CD8-positive, alpha-beta memory T cell (primary cell): ENCODE measurements around the gene SRSF1. TPM values are rescaled to one million over a fixed set of nuclear protein-coding genes. Genes with fewer than 3 reads are reported as not detected.

Experiments
- CTCF ChIA-PET: fragments of 350-600 bp; sonication (Branson Sonifier 250); formaldehyde crosslinking; loops from one replicate; lab custom pipeline; 2021; ENCODE audit warnings: antibody characterized with exemption; lab: Charles Lee
- POLR2A ChIA-PET: fragments of 350-600 bp; sonication (Branson Sonifier 250); formaldehyde crosslinking; loops from one replicate; lab custom pipeline; 2021; ENCODE audit warnings: antibody characterized with exemption; lab: Charles Lee
- DNase-seq, 5 donors: peaks; one replicate each; pipeline versions ENCODE4 v3.0.0 to v3.0.0-alpha.2; 2020 to 2022; ENCODE audit warnings: mixed read lengths in 1 of 5
- H3K27ac ChIP-seq: one replicate; pipeline ENCODE4 v1.7.0; 2013; ENCODE audit warnings: low read depth, mild to moderate bottlenecking, low read length, moderate library complexity
- H3K27me3 ChIP-seq: 2 replicates; pipeline ENCODE4 v1.7.0; 2013; ENCODE audit warnings: low read length, mild to moderate bottlenecking; ENCODE audit not compliant: insufficient read depth, poor library complexity, severe bottlenecking
- H3K36me3 ChIP-seq: 2 replicates; pipeline ENCODE4 v1.7.0; 2013; ENCODE audit warnings: mild to moderate bottlenecking, low read length, moderate library complexity; ENCODE audit not compliant: insufficient read depth
- H3K4me1 ChIP-seq: 2 replicates; pipeline ENCODE4 v1.7.0; 2013; ENCODE audit warnings: mild to moderate bottlenecking, low read length, moderate library complexity; ENCODE audit not compliant: insufficient read depth
- H3K4me3 ChIP-seq: 2 replicates; pipeline ENCODE4 v1.7.0; 2013; ENCODE audit warnings: mild to moderate bottlenecking, low read length
- H3K9me3 ChIP-seq: 2 replicates; pipeline ENCODE4 v1.7.0; 2013; ENCODE audit warnings: mild to moderate bottlenecking, low read length
- H3K27ac Mint-ChIP-seq, 8 donors: one replicate each; pipeline ENCODE4 v1.8.0; 2020 to 2021; ENCODE audit warnings: mixed read lengths in 8 of 8, mild to moderate bottlenecking in 6 of 8, inconsistent platforms in 3 of 8, moderate library complexity in 3 of 8
- H3K27me3 Mint-ChIP-seq, 2 donors: one replicate each; pipeline ENCODE4 v1.8.0; 2020 to 2021; ENCODE audit warnings: mixed read lengths in 2 of 2, mild to moderate bottlenecking in 1 of 2, moderate library complexity in 1 of 2
- H3K36me3 Mint-ChIP-seq, 3 donors: one replicate each; pipeline ENCODE4 v1.8.0; 2020 to 2021; ENCODE audit warnings: mixed read lengths in 3 of 3, inconsistent platforms in 1 of 3, mild to moderate bottlenecking in 1 of 3
- H3K4me1 Mint-ChIP-seq, 3 donors: one replicate each; pipeline ENCODE4 v1.8.0; 2020 to 2021; ENCODE audit warnings: mixed read lengths in 3 of 3, inconsistent platforms in 1 of 3, mild to moderate bottlenecking in 1 of 3
- H3K4me3 Mint-ChIP-seq, 7 donors: one replicate each; pipeline ENCODE4 v1.8.0; 2020 to 2021; ENCODE audit warnings: mixed read lengths in 7 of 7, mild to moderate bottlenecking in 6 of 7, moderate library complexity in 4 of 7, inconsistent platforms in 2 of 7
- H3K9me3 Mint-ChIP-seq, 5 donors: one replicate each; pipeline ENCODE4 v1.8.0; 2020 to 2022; ENCODE audit warnings: mixed read lengths in 5 of 5, mild to moderate bottlenecking in 3 of 5, moderate library complexity in 2 of 5, inconsistent platforms in 1 of 5
- polyA plus RNA-seq: library from polyadenylated mRNA; unstranded; fragments of 300-500 nt; fragmentation: Illumina TruSeq; gene quantifications from one replicate; pipeline ENCODE4 v1.2.3, GENCODE V29; 2021
- total RNA-seq, 2 experiments: library from RNA; stranded (reverse); gene quantifications; one replicate each; pipeline ENCODE4 v1.2.3, GENCODE V29; 2021

The SRSF1 gene
- total and polyA plus RNA-seq, 3 experiments from 2014 or later, result 50.6 to 492 (median 469) TPM

GRCh38 chr17:57994436-57994835, 12.6 kb downstream of the SRSF1 start:
- POLR2A ChIA-PET, result no interaction called here
- DNase-seq, result no peak
- H3K4me1 Mint-ChIP-seq, result peaks cover 29 to 47% (median 38%) of the 10 kb centered on the region in 3 donors
- CTCF ChIA-PET, result interaction anchor here (1.6 to 7.5 kb wide), 3 partner anchors 8 to 102 kb away, joined by 3 to 53 read pairs (median 4); no protein-coding TSS in a partner anchor
- H3K27ac Mint-ChIP-seq, result peak overlapping the region in 7 of 8 donors; percentile 18 to 92 (median 75)
- H3K27me3 Mint-ChIP-seq, result no peaks in the 10 kb centered on the region
- Histone ChIP-seq H3K36me3 (no peaks in the 10 kb centered on the region), H3K4me3 (no peak overlapping the region), H3K9me3 (no peaks in the 10 kb centered on the region), H3K27me3 (no peaks in the 10 kb centered on the region), H3K27ac (no peak overlapping the region), H3K4me1 (peaks cover 27% of the 10 kb centered on the region)
- H3K4me3 Mint-ChIP-seq, result no peak overlapping the region
- no peaks in the 10 kb centered on the region for H3K9me3 Mint-ChIP-seq
- peaks cover 0 to 4% (median 0%) of the 10 kb centered on the region in 3 donors for H3K36me3 Mint-ChIP-seq

- H3K9me3 Mint-ChIP-seq, result no peaks in the 10 kb centered on the region
These were observed 13.3 kb downstream of the SRSF1 start for GRCh38 chr17:57993471-57994365.

GRCh38 chr17:57991537-57991936, 15.5 kb downstream of the SRSF1 start:
- Mint-ChIP-seq H3K36me3 (peaks cover 0 to 11% (median 0%) of the 10 kb centered on the region in 3 donors), H3K9me3 (no peaks in the 10 kb centered on the region), H3K27me3 (peaks cover 0 to 2% of the 10 kb centered on the region in 2 donors), H3K27ac (no peak overlapping the region), H3K4me3 (peak overlapping the region in 1 of 7 donors; percentile 69), H3K4me1 (peaks cover 36 to 56% (median 49%) of the 10 kb centered on the region in 3 donors)
- H3K36me3 ChIP-seq, result no peaks in the 10 kb centered on the region
- H3K27me3 ChIP-seq, result no peaks in the 10 kb centered on the region
- peaks cover 31% of the 10 kb centered on the region for H3K4me1 ChIP-seq
- no peaks in the 10 kb centered on the region for H3K9me3 ChIP-seq
- no peak for DNase-seq
- ChIA-PET CTCF (interaction anchor here (1.2 kb wide), 1 partner anchor 16 kb away, joined by 4 read pairs; the partner anchor contains the start of gene SRSF1), POLR2A (interaction anchor here (0.8 kb wide), 1 partner anchor 16 kb away, joined by 3 read pairs; the partner anchor contains the start of gene SRSF1)
- no peak overlapping the region for H3K4me3 ChIP-seq
- H3K27ac ChIP-seq, result no peak overlapping the region

More at GRCh38 chr17:57993471-57994365, 13.3 kb downstream of the SRSF1 start:
- Histone ChIP-seq H3K9me3 (no peaks in the 10 kb centered on the region), H3K27me3 (no peaks in the 10 kb centered on the region), H3K27ac (no peak overlapping the region), H3K4me3 (no peak overlapping the region), H3K4me1 (peaks cover 27% of the 10 kb centered on the region), H3K36me3 (no peaks in the 10 kb centered on the region)
- H3K27ac Mint-ChIP-seq, result peak overlapping the region in 7 of 8 donors; percentile 19 to 97 (median 81)
- H3K36me3 Mint-ChIP-seq, result peaks cover 0 to 4% (median 0%) of the 10 kb centered on the region in 3 donors
- no peaks in the 10 kb centered on the region for H3K27me3 Mint-ChIP-seq
- H3K4me3 Mint-ChIP-seq, result peak overlapping the region in 2 of 7 donors; percentile 41 to 49
- DNase-seq, result no peak
- ChIA-PET POLR2A (no interaction called here), CTCF (interaction anchor here (0.7 to 7.5 kb wide), 4 partner anchors 8 to 101 kb away, joined by 3 to 53 read pairs (median 4); no protein-coding TSS in a partner anchor)
- H3K4me1 Mint-ChIP-seq, result peaks cover 31 to 49% (median 41%) of the 10 kb centered on the region in 3 donors

- Mint-ChIP-seq H3K4me3 (peak overlapping the region; percentile 9 to 95 (median 91)), H3K9me3 (no peaks in the 10 kb centered on the region), H3K27me3 (peaks cover 0 to 2% of the 10 kb centered on the region in 2 donors), H3K27ac (peak overlapping the region in 5 of 8 donors; percentile 21 to 87 (median 50)), H3K4me1 (peaks cover 47 to 64% (median 56%) of the 10 kb centered on the region in 3 donors), H3K36me3 (peaks cover 0 to 16% (median 0%) of the 10 kb centered on the region in 3 donors)
- Histone ChIP-seq H3K4me3 (no peak overlapping the region), H3K4me1 (peaks cover 38% of the 10 kb centered on the region), H3K9me3 (no peaks in the 10 kb centered on the region), H3K36me3 (no peaks in the 10 kb centered on the region), H3K27ac (no peak overlapping the region), H3K27me3 (no peaks in the 10 kb centered on the region)
- CTCF ChIA-PET, result interaction anchor here (1.9 to 3.2 kb wide), 3 partner anchors 10 to 130 kb away, joined by 6 to 18 read pairs (median 6); partner anchors contain the start of gene SRSF1
- no peak for DNase-seq
- POLR2A ChIA-PET, result interaction anchor here (1.2 kb wide), 1 partner anchor 17 kb away, joined by 6 read pairs; the partner anchor contains the start of gene SRSF1
These were observed 17.0 kb downstream of the SRSF1 start for GRCh38 chr17:57990037-57990436.

GRCh38 chr17:57988301-57989250, 18.5 kb downstream of the SRSF1 start:
- Mint-ChIP-seq H3K27me3 (peaks cover 0 to 2% of the 10 kb centered on the region in 2 donors), H3K4me3 (peak overlapping the region; percentile 88 to 98 (median 94)), H3K27ac (peak overlapping the region; percentile 68 to 94 (median 90)), H3K4me1 (peaks cover 53 to 64% (median 57%) of the 10 kb centered on the region in 3 donors), H3K36me3 (peaks cover 0 to 30% (median 0%) of the 10 kb centered on the region in 3 donors), H3K9me3 (no peaks in the 10 kb centered on the region)
- no peaks in the 10 kb centered on the region for H3K27me3 ChIP-seq
- peak overlapping the region; percentile 84 for H3K4me3 ChIP-seq
- CTCF ChIA-PET, result interaction anchor here (1.1 to 3.2 kb wide), 3 partner anchors 12 to 18 kb away, joined by 4 to 18 read pairs (median 6); partner anchors contain the start of gene SRSF1
- peaks cover 47% of the 10 kb centered on the region for H3K4me1 ChIP-seq
- POLR2A ChIA-PET, result interaction anchor here (0.6 to 1.3 kb wide), 5 partner anchors 11 to 168 kb away, joined by 3 to 18 read pairs (median 4); partner anchors contain the start of gene SRSF1
- H3K9me3 ChIP-seq, result no peaks in the 10 kb centered on the region
- H3K36me3 ChIP-seq, result no peaks in the 10 kb centered on the region
- DNase-seq, result peak in 4 of 5 donors; percentile 56 to 80 (median 72)
- H3K27ac ChIP-seq, result peak overlapping the region; percentile 59

GRCh38 chr17:57987581-57988300, 19.3 kb downstream of the SRSF1 start, which contains the start of gene VEZF1:
TSS of gene VEZF1 (minus strand) at chr17:57988254. CDS start at chr17:57988111, 143 bp downstream.
- peaks cover 48% of the 10 kb centered on the region for H3K4me1 ChIP-seq
- H3K9me3 ChIP-seq, result no peaks in the 10 kb centered on the region
- Mint-ChIP-seq H3K27me3 (peaks cover 0 to 2% of the 10 kb centered on the region in 2 donors), H3K27ac (peak within 1 kb of the TSS; percentile 87 to 96 (median 94)), H3K9me3 (no peaks in the 10 kb centered on the region), H3K4me3 (peak within 1 kb of the TSS; percentile 94 to 98 (median 94)), H3K4me1 (peaks cover 59 to 67% (median 62%) of the 10 kb centered on the region in 3 donors), H3K36me3 (peaks cover 0 to 38% (median 0%) of the 10 kb centered on the region in 3 donors)
- POLR2A ChIA-PET, result interaction anchor here (0.7 to 1.8 kb wide), 5 partner anchors 11 to 127 kb away, joined by 3 to 18 read pairs (median 6); partner anchors contain the start of gene SRSF1
- H3K4me3 ChIP-seq, result peak within 1 kb of the TSS; percentile 84
- peaks cover 4% of the 10 kb centered on the region for H3K36me3 ChIP-seq
- CTCF ChIA-PET, result interaction anchor here (1.1 to 3.2 kb wide), 4 partner anchors 9 to 19 kb away, joined by 3 to 18 read pairs (median 7); partner anchors contain the start of gene SRSF1
- no peaks in the 10 kb centered on the region for H3K27me3 ChIP-seq
- DNase-seq, result peak; percentile 68 to 85 (median 75)
- peak within 1 kb of the TSS; percentile 59 for H3K27ac ChIP-seq
